ENCODE measurements around the gene BCL11A. TPM values are rescaled to one million over a fixed set of nuclear protein-coding genes. Genes with fewer than 3 reads are reported as not detected.
A peak's percentile ranks its signal among the peaks of the same experiment; 100 is the strongest.

The BCL11A gene
- total RNA-seq, 1 experiment from 2014 or later = not detected

- no peak for DNase-seq (ENCODE audit: low spot score)
These were observed 25.0 kb downstream of the BCL11A start for GRCh38 chr2:60528281-60529020.

- no peak for DNase-seq (ENCODE audit: low spot score)
These were observed 25.7 kb downstream of the BCL11A start for GRCh38 chr2:60527762-60528161.

- DNase-seq (ENCODE audit: low spot score) = no peak
These were observed 26.8 kb downstream of the BCL11A start for GRCh38 chr2:60526623-60527022.

GRCh38 chr2:60525899-60526298 lies 27.6 kb downstream of the BCL11A start:
- no peak for DNase-seq (ENCODE audit: low spot score)

GRCh38 chr2:60524874-60525273 lies 28.6 kb downstream of the BCL11A start:
- no peak for DNase-seq (ENCODE audit: low spot score)

- DNase-seq (ENCODE audit: low spot score) = no peak
These were observed 29.5 kb downstream of the BCL11A start for GRCh38 chr2:60523963-60524362.

GRCh38 chr2:60522462-60522861 lies 31.0 kb downstream of the BCL11A start:
- DNase-seq (ENCODE audit: low spot score) = no peak

GRCh38 chr2:60521626-60522025 lies 31.8 kb downstream of the BCL11A start:
- DNase-seq (ENCODE audit: low spot score) = no peak

GRCh38 chr2:60520917-60521539 lies 32.4 kb downstream of the BCL11A start:
- no peak for DNase-seq (ENCODE audit: low spot score)

GRCh38 chr2:60520151-60520876 lies 33.1 kb downstream of the BCL11A start:
- DNase-seq (ENCODE audit: low spot score) = no peak

- DNase-seq (ENCODE audit: low spot score) = no peak
These were observed 34.1 kb downstream of the BCL11A start for GRCh38 chr2:60519231-60519863.

GRCh38 chr2:60518567-60518966 lies 34.9 kb downstream of the BCL11A start:
- no peak for DNase-seq (ENCODE audit: low spot score)

- no peak for DNase-seq (ENCODE audit: low spot score)
These were observed 36.0 kb downstream of the BCL11A start for GRCh38 chr2:60517446-60517845.

GRCh38 chr2:60516826-60517225 lies 36.6 kb downstream of the BCL11A start:
- DNase-seq (ENCODE audit: low spot score) = no peak

- no peak for DNase-seq (ENCODE audit: low spot score)
These were observed 37.1 kb downstream of the BCL11A start for GRCh38 chr2:60516383-60516811.

GRCh38 chr2:60515721-60516226 lies 37.7 kb downstream of the BCL11A start:
- no peak for DNase-seq (ENCODE audit: low spot score)

GRCh38 chr2:60513996-60514395 lies 39.5 kb downstream of the BCL11A start:
- DNase-seq (ENCODE audit: low spot score) = no peak

GRCh38 chr2:60513191-60513590 lies 40.3 kb downstream of the BCL11A start:
- no peak for DNase-seq (ENCODE audit: low spot score)

GRCh38 chr2:60512641-60513040 lies 40.8 kb downstream of the BCL11A start:
- peak; percentile 12 for DNase-seq (ENCODE audit: low spot score)

GRCh38 chr2:60512062-60512622 lies 41.3 kb downstream of the BCL11A start:
- DNase-seq (ENCODE audit: low spot score) = no peak

GRCh38 chr2:60510713-60511112 lies 42.7 kb downstream of the BCL11A start:
- DNase-seq (ENCODE audit: low spot score) = no peak

GRCh38 chr2:60509066-60509465 lies 44.4 kb downstream of the BCL11A start:
- no peak for DNase-seq (ENCODE audit: low spot score)

All from HT-29 (cell line).